ENCODE results near the gene OR4E2.
"Not testable (repeated sequence)": the region's sequence is repeated elsewhere in the genome, so short reads cannot be mapped to it uniquely, and the experiment has no call there.

Gene OR4E2

DNA sequence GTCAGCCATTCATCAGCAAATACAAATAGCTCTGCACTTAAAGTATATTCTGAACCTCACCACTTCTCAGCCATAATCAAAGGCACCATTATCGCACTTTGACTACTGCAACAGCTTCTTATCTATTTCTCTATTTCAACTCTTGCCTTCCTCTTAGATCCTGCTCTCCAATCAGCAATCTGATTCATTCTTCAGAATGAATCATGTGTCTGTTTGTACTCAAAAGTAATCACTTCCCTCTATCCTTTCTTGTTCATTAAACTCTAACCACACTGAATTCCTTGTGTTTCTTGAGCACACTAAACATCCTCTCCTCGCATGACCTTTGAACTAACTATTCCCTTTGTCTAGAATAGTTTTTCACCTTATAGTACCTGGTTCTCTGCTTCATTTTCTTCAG lies 32.8 kb downstream of the OR4E2 start:
- TF ChIP-seq, protein P1, sequence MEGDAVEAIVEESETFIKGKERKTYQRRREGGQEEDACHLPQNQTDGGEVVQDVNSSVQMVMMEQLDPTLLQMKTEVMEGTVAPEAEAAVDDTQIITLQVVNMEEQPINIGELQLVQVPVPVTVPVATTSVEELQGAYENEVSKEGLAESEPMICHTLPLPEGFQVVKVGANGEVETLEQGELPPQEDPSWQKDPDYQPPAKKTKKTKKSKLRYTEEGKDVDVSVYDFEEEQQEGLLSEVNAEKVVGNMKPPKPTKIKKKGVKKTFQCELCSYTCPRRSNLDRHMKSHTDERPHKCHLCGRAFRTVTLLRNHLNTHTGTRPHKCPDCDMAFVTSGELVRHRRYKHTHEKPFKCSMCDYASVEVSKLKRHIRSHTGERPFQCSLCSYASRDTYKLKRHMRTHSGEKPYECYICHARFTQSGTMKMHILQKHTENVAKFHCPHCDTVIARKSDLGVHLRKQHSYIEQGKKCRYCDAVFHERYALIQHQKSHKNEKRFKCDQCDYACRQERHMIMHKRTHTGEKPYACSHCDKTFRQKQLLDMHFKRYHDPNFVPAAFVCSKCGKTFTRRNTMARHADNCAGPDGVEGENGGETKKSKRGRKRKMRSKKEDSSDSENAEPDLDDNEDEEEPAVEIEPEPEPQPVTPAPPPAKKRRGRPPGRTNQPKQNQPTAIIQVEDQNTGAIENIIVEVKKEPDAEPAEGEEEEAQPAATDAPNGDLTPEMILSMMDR (conservative IDR thresholded peaks at IDR 0.05): no peak
- H3K27ac ChIP-seq: no peak overlapping the region

DNA sequence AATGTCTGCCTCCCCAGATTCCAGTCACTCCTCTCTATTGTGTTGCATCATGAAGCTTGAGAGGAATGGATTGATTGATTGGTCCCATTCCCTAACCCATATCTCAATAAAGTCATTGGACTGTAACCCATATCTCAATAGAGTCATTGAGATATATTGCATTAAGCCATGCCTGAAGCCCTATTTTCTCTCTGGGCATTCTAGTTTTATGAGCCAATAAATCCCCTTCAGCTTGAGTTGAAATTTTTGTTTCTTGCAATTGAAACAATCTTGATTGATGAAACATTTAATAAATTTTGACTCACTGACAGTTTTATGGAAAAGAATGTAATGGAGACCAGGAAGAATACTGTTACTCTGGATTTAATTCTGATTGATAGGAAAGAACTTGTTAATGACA lies 40.8 kb downstream of the OR4E2 start:
- no peak overlapping the region for H3K27ac ChIP-seq
- TF ChIP-seq, protein P1 (conservative IDR thresholded peaks at IDR 0.05): no peak

DNA sequence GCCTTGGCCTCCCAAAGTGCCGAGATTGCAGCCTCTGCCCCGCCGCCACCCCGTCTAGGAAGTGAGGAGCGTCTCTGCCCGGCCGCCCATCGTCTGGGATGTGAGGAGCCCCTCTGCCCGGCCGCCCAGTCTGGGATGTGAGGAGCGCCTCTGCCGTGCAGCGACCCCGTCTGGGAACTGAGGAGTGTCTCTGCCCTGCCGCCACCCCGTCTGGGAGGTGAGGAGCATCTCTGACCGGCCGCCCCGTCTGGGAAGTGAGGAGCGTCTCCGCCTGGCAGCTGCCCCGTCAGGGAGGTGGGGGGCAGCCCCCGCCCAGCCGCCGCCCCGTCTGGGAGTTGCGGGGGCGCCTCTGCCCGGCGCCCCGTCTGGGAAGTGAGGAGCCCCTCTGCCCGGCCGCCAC lies 44.0 kb downstream of the OR4E2 start:
- not testable (repeated sequence) for H3K27ac ChIP-seq

DNA sequence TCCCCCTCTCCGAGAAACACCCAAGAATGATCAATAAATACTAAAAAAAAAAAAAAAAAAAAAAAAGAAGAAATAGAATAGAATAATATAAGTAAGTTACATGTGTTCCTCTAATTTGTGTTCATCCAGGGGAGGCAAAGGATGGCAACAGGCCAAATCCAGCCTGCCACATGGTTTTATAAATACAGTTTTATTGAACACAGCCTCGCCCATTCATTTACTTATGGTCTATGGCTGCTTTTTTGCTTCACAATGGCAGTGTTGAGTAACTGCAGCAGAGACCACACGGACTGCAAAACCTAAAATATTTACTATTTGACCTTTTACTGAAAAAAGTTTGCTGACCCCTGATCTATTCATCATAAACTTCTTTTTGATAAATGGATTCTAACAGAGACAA lies 44.9 kb downstream of the OR4E2 start:
- not testable (repeated sequence) for H3K27ac ChIP-seq

DNA sequence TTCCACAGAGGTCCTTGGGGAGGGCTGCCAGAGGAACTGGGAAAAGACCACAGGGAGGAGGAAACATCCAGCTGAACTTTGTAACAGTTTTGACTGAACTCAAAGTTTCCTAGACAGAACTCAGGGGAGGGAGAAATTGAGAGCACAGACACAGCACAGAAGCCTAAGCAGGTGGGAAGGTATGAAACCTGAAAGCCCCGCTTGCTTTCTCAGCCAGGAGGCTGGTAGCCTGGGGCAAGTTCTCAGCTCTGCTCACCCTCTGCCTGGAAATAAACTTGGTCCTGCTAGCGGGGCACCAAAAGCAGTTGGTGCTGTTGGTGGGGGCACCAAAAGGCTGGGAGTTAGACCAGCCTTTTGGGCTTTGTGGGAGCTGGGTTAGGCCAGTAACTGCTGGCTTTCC lies 45.9 kb downstream of the OR4E2 start:
- TF ChIP-seq, protein P1 (conservative IDR thresholded peaks at IDR 0.05): no peak
- peak overlapping the region; percentile 97; the same call in 1 of the 2 replicates for H3K27ac ChIP-seq

DNA sequence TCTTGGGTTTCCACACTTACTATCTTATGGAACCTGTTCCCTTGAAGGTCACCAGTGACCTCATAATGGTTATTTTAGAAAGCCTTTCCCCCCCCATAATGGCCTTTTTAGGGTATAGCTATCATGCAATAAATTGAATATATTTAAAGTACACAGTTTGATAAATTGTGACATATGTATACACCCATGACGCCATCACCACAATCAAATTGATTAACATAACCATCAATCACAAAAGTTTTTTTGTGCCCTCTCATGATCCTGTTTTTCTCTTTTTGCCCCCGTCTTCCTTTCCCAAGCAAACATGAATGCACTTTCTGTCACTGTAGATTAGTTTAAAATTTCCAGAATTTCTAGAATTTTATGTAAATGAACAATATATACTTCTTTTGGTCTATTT lies 48.7 kb downstream of the OR4E2 start:
- TF ChIP-seq, protein P1 (conservative IDR thresholded peaks at IDR 0.05): no peak
- H3K27ac ChIP-seq: peak overlapping the region; percentile 97

DNA sequence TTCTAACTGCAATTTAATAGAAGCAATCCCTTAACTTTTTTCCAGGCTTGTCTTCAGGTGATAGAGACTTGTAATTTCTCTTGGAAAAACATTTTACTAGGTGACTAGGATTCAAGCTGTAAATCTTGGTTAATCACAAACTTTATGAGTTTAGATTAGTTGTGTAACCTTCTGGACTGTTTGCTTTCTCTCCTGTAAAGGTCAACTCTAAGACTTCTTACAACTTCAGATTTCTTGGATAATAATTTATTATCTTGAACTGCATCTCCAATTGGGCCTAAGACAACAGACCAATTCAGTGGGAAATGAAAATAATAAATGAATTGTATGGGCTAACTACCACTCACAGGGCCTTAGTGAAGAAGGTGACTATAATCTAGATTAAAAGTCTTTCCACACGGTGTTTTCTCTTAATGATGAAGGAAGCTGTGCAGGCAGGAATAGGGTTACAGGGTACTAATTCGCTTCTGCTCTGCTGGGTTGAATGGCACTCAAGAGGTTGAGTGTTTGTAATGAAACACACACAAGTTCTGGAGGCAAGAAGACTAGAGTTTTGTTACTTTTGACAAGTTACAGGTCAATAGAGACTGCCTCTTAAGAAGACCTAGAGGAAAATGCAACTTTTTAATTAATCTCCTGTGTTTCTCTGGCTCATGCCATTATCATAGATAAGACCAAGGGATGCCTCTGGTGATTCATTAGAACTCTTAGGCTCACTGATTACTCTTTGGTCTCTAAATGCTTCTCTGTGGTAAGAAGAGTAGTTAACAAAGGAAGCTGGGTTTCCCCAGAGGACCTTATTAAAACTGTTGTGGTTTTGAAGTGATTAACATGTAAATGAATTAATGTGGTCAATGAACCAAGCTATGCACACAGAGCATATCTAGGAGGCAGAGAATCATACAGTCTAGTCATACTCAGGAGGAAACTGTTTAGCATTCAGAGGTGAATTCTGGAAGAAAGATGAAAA lies 50.0 kb downstream of the OR4E2 start:
- H3K27ac ChIP-seq: peak overlapping the region; percentile 97
- TF ChIP-seq, protein P1 (conservative IDR thresholded peaks at IDR 0.05): no peak

DNA sequence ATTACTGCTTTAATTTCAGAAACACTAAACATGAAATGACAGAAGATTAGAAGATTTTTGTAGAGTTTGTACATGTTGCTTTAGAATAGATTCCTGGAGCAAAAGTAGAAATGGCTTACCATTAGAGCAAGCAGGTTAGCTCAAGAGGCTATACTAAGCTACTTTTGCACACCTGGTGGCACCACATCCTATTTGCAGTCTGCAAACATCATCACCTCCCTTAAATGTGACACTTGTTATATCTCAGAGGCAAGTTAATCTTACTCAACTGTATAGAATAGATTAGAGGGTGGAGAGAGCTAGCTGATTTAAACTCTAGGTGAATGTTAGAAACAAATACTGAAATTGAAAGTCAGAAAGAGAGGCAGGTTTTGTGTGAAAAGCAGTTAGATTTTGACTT lies 50.7 kb downstream of the OR4E2 start:
- peak overlapping the region; percentile 97 for H3K27ac ChIP-seq
- TF ChIP-seq, protein P1 (conservative IDR thresholded peaks at IDR 0.05): no peak
